OCI-LY7 (cell line): ENCODE results near the gene ZBTB42.

ENCODE experiments used
- CTCF ChIP-seq: fragments of 200-600 bp; sonication (generic); conservative IDR thresholded peaks from 2 replicates; pipeline ENCODE4 v1.5.1; 2014; ENCODE audit warnings: mild to moderate bottlenecking, antibody characterized with exemption, low read length, moderate library complexity, mixed read lengths
- EZH2phosphoT487 ChIP-seq: fragments of 200-600 bp; sonication (generic); IDR thresholded peaks from 2 replicates; pipeline ENCODE4 v1.6.1; 2018; ENCODE audit warnings: low read depth, borderline replicate concordance, mild to moderate bottlenecking, mixed run types, antibody characterized with exemption, low read length, moderate library complexity, mixed read lengths

GRCh38 chr14:104800015-104800770, 708 bp upstream of the ZBTB42 start:
- TF ChIP-seq CTCF: peak; percentile 27
- no peak for TF ChIP-seq EZH2phosphoT487
